Panc1 (cell line): ENCODE results near the gene LGALS12.

ENCODE experiments used
- SIN3A ChIP-seq: IDR thresholded peaks from 2 replicates; pipeline ENCODE4 v1.6.1; 2012; ENCODE audit warnings: low read depth, mild to moderate bottlenecking, low read length, moderate library complexity, borderline replicate concordance; ENCODE audit not compliant: insufficient read depth
- TF ChIP-seq, protein P1 (sequence below): fragments of 450-650 bp; IDR thresholded peaks from 2 replicates; pipeline ENCODE4 v1.5.1; 2017; ENCODE audit warnings: mild to moderate bottlenecking

DNA sequence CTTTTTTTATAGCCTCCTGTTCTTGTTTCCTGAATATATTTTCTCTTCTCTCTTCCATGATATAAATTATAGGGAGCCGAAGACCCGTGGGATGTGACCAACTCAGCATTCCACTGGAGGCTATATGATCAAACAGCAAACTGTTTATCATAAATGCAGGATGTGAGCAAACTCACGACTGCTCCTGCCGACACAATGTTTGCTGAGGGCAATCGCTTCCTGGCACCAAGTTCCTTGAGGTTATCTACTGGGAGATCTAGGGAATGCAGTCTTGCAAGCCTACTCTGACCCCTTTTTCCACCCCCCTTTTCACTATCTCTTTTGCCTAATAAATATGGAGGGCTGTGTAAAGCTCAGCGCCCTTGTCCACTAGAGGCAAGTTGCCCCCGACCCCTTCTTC, 17.3 kb downstream of the LGALS12 start:
- TF ChIP-seq, protein P1, sequence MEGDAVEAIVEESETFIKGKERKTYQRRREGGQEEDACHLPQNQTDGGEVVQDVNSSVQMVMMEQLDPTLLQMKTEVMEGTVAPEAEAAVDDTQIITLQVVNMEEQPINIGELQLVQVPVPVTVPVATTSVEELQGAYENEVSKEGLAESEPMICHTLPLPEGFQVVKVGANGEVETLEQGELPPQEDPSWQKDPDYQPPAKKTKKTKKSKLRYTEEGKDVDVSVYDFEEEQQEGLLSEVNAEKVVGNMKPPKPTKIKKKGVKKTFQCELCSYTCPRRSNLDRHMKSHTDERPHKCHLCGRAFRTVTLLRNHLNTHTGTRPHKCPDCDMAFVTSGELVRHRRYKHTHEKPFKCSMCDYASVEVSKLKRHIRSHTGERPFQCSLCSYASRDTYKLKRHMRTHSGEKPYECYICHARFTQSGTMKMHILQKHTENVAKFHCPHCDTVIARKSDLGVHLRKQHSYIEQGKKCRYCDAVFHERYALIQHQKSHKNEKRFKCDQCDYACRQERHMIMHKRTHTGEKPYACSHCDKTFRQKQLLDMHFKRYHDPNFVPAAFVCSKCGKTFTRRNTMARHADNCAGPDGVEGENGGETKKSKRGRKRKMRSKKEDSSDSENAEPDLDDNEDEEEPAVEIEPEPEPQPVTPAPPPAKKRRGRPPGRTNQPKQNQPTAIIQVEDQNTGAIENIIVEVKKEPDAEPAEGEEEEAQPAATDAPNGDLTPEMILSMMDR = no peak
- TF ChIP-seq SIN3A = no peak
